Thyroid gland (tissue), 4 donors: ENCODE data around the gene TP53AIP1. TPM values are rescaled to one million over a fixed set of nuclear protein-coding genes. Genes with fewer than 3 reads are reported as not detected.

Experiments used
- DNase-seq, 2 donors: peaks; one replicate each; pipeline ENCODE4 v3.0.0-alpha.2; 2019
- H3K27ac ChIP-seq, 3 donors: fragments of 200-600 bp; sonication (generic); 1 replicate in 2 of 3; 2 replicates in 1 of 3; pipeline ENCODE4 v1.5.1; 2016 to 2019; ENCODE audit warnings: mild to moderate bottlenecking in 1 of 3, moderate library complexity in 1 of 3
- H3K27me3 ChIP-seq: fragments of 200-600 bp; sonication (generic); one replicate; pipeline ENCODE4 v1.5.1; 2019
- H3K36me3 ChIP-seq, 2 donors: fragments of 200-600 bp; sonication (generic); one replicate each; pipeline ENCODE4 v1.5.1; 2016 to 2019
- H3K4me1 ChIP-seq, 2 donors: fragments of 200-600 bp; sonication (generic); one replicate each; pipeline ENCODE4 v1.5.1; 2017 to 2019
- H3K4me3 ChIP-seq, 3 donors: fragments of 200-600 bp; sonication (generic); replicated peaks in 1 of 3; 1 replicate in 2 of 3; 2 replicates in 1 of 3; pipeline ENCODE4 v1.5.1; 2016; ENCODE audit warnings: mild to moderate bottlenecking in 1 of 3
- H3K9me3 ChIP-seq: fragments of 200-600 bp; sonication (generic); one replicate; pipeline ENCODE4 v1.5.1; 2017
- POLR2A ChIP-seq, 2 donors: fragments of 450-650 bp; IDR thresholded peaks; one replicate each; pipeline ENCODE4 v1.6.1; 2017; ENCODE audit warnings: antibody characterized with exemption in 2 of 2, mild to moderate bottlenecking in 2 of 2, moderate library complexity in 1 of 2
- WGBS, 2 donors: methylation state at CpG; one replicate each; pipeline ENCODE4 v1.1.5; 2017; 5-methylcytosine and 5-hydroxymethylcytosine counted together
- intact Hi-C: fragments of 100-400 bp; cut with DNase I; formaldehyde crosslinking; loops from one replicate; pipeline ENCODE4 v1.15.1; 2023
- total RNA-seq, 4 donors: library from RNA; depleted of rRNA; stranded (reverse); fragments of >200 nt; gene quantifications; one replicate each; pipeline ENCODE4 v1.2.3, GENCODE V29; 2016
- TF ChIP-seq, protein P1 (sequence below), 6 experiments: fragments of 200-600 bp in 3 of 6; fragments of 450-650 bp in 3 of 6; sonication (generic) in 3 of 6; IDR thresholded peaks; one replicate each; pipeline ENCODE4 v1.5.1; 2016 to 2019; ENCODE audit warnings: antibody characterized with exemption in 6 of 6, mild to moderate bottlenecking in 2 of 6, inconsistent platforms in 1 of 6, moderate library complexity in 1 of 6

The TP53AIP1 gene
- total RNA-seq, 4 donors from 2014 or later = not detected

DNA sequence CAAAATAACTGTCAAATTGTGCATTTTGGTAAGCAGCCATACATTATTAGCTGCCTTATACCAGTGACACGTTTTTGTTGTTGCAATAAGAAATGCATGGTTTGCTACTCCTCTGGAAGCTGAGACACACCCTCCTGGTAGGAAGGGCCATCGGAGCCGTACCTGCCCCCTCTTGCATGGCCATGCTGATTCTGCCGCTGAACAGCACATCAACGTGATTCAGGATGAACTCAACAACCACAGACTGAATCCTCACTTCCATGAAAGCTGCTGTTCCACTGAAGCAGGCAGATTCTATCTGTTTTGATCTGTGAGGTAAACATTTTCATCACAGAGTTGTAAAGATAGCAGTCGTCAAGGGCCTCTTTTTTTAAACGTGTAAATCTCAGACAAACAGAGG lies 38.6 kb upstream of the TP53AIP1 start:
- WGBS, 2 donors = 79 to 90% methylated on average over 7 of the region's 7 CpGs
- DNase-seq = no peak
- intact Hi-C loops = no loop called here
- Histone ChIP-seq H3K36me3 (peaks cover 6 to 8% of the 10 kb centered on the region in 2 donors), H3K4me3 (no peak overlapping the region), H3K4me1 (no peaks in the 10 kb centered on the region), H3K9me3 (no peaks in the 10 kb centered on the region), H3K27me3 (no peaks in the 10 kb centered on the region), H3K27ac (no peak overlapping the region)
- TF ChIP-seq, protein P1, sequence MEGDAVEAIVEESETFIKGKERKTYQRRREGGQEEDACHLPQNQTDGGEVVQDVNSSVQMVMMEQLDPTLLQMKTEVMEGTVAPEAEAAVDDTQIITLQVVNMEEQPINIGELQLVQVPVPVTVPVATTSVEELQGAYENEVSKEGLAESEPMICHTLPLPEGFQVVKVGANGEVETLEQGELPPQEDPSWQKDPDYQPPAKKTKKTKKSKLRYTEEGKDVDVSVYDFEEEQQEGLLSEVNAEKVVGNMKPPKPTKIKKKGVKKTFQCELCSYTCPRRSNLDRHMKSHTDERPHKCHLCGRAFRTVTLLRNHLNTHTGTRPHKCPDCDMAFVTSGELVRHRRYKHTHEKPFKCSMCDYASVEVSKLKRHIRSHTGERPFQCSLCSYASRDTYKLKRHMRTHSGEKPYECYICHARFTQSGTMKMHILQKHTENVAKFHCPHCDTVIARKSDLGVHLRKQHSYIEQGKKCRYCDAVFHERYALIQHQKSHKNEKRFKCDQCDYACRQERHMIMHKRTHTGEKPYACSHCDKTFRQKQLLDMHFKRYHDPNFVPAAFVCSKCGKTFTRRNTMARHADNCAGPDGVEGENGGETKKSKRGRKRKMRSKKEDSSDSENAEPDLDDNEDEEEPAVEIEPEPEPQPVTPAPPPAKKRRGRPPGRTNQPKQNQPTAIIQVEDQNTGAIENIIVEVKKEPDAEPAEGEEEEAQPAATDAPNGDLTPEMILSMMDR (IDR thresholded peaks at IDR 0.05) = no peak
- no peak for TF ChIP-seq POLR2A (IDR thresholded peaks at IDR 0.05)

DNA sequence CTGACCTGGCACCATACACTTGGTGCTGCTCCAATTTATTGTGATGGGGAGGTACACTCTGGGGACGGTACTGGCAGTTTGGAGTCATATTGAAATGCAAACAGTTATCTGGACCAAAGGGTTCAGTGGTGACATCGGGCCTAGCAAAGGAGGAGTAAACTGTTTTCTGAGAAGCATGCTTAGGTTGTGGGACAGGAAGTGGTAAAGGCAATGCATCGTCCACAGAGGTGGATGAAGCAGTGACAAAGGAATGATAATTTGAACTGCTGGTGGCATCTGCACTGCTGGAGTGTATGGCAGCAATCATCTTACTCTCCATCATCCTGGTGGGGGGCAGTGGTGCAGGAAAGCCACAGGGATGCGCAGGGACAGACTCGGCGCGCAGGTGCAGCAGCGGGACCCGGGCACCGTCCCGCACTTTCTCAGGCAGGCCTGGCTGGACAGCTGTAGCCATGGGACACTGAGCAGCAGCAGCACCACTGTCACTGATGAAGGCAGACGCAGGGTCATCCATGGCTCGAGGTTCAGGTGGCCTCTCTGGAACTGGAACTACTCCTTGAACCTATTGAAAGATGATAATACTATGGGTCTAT lies 28.0 kb upstream of the TP53AIP1 start:
- Histone ChIP-seq H3K36me3 (peaks cover 22 to 26% of the 10 kb centered on the region in 2 donors), H3K4me3 (no peak overlapping the region), H3K27ac (no peak overlapping the region), H3K9me3 (no peaks in the 10 kb centered on the region), H3K27me3 (no peaks in the 10 kb centered on the region), H3K4me1 (no peaks in the 10 kb centered on the region)
- no peak for DNase-seq
- intact Hi-C loops = no loop called here
- WGBS, 2 donors = 86 to 94% methylated on average over 9 to 13 of the region's 13 CpGs
- TF ChIP-seq, protein P1 (IDR thresholded peaks at IDR 0.05) = no peak
- no peak for TF ChIP-seq POLR2A (IDR thresholded peaks at IDR 0.05)

DNA sequence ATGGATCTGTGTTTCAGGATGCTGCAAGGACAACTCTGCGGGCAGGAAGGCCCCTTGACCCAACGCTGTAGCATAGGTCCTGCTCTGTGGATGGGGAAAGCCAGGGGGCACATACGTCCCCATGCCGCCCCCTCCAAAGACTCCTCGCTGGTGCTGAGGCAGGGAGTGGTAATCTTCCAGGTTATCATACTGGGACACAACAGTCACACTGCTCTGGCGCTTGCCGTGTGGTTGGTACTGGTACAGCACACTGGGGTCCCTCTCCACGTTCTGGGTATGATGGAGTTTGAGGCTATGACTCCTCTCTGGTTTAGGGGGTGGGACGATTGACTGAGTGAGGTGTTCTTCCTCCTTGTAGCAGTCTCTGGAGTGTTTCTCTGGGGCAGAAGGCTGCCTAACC lies 26.2 kb upstream of the TP53AIP1 start:
- H3K4me3 ChIP-seq = no peak overlapping the region
- intact Hi-C loops = no loop called here
- no peak for DNase-seq
- WGBS, 2 donors = 92 to 93% methylated on average over 9 of the region's 9 CpGs
- H3K27me3 ChIP-seq = no peaks in the 10 kb centered on the region
- H3K36me3 ChIP-seq = peaks cover 22 to 26% of the 10 kb centered on the region in 2 donors
- H3K27ac ChIP-seq = no peak overlapping the region
- no peak for TF ChIP-seq POLR2A (IDR thresholded peaks at IDR 0.05)
- TF ChIP-seq, protein P1 (IDR thresholded peaks at IDR 0.05) = no peak
- H3K4me1 ChIP-seq = no peaks in the 10 kb centered on the region
- no peaks in the 10 kb centered on the region for H3K9me3 ChIP-seq

DNA sequence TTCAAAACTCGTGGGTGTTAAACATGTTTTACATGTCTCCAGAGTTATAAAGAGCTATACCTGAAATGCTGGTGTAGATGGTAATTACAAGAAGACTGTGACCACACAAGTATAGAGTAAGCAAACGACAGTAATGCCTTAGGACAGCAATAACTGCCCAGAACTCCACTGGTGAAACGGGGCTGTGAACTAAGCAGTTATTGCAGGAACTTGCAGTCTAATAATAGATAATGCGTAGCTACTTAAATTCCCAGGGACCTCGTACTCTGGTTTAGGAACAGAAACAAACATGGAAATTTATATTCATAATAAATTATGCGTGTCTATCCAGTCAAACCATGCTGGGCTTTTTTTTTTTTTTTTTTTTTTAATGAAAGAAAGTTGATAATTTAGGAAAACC lies 24.9 kb upstream of the TP53AIP1 start:
- no peak overlapping the region for H3K27ac ChIP-seq
- TF ChIP-seq, protein P1 (IDR thresholded peaks at IDR 0.05) = no peak
- TF ChIP-seq POLR2A (IDR thresholded peaks at IDR 0.05) = no peak
- peaks cover 13 to 21% of the 10 kb centered on the region in 2 donors for H3K36me3 ChIP-seq
- no peak overlapping the region for H3K4me3 ChIP-seq
- no peaks in the 10 kb centered on the region for H3K9me3 ChIP-seq
- DNase-seq = no peak
- intact Hi-C loops = no loop called here
- 83 to 84% methylated on average over 6 of the region's 6 CpGs for WGBS, 2 donors
- no peaks in the 10 kb centered on the region for H3K4me1 ChIP-seq
- no peaks in the 10 kb centered on the region for H3K27me3 ChIP-seq

DNA sequence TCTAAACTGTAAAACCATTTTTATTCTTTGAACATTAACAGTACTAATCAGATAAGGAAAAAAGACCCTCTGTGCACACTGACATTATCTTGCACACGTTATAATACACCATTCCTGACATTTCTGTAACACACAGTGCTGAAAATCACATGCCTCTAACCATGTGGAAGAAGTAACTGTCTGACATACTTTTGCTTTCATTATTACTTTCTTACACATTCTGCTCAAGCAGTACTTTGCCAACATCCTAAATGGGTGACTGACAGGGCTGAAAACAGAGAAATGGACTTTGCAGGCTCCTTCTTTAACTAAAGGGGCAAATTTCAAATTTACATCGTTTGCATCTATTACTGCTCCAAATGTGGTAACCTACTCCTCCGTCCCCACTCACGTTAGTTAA lies 22.8 kb upstream of the TP53AIP1 start:
- Histone ChIP-seq H3K9me3 (no peaks in the 10 kb centered on the region), H3K4me3 (no peak overlapping the region), H3K27ac (no peak overlapping the region), H3K27me3 (no peaks in the 10 kb centered on the region), H3K4me1 (no peaks in the 10 kb centered on the region), H3K36me3 (peaks cover 11 to 19% of the 10 kb centered on the region in 2 donors)
- no peak for DNase-seq
- no peak for TF ChIP-seq POLR2A (IDR thresholded peaks at IDR 0.05)
- TF ChIP-seq, protein P1 (IDR thresholded peaks at IDR 0.05) = no peak
- intact Hi-C loops = no loop called here
- WGBS, 2 donors = 65 to 67% methylated on average over 4 of the region's 4 CpGs
